Epithelial cell of proximal tubule (primary cell): ENCODE measurements around the gene WNK1. TPM values are rescaled to one million over a fixed set of nuclear protein-coding genes. Genes with fewer than 3 reads are reported as not detected.
A peak's percentile ranks its signal among the peaks of the same experiment; 100 is the strongest.
"Not testable (repeated sequence)": the region's sequence is repeated elsewhere in the genome, so short reads cannot be mapped to it uniquely, and the experiment has no call there.

Source experiments
- DNase-seq: peaks from one replicate; pipeline ENCODE4 v3.0.0-alpha.2; 2011; ENCODE audit warnings: low read depth
- H3K4me3 ChIP-seq: 2 replicates; pipeline ENCODE4 v1.5.1; 2011; ENCODE audit warnings: low read depth, mild to moderate bottlenecking, low read length
- CTCF ChIP-seq: conservative IDR thresholded peaks from 2 replicates; pipeline ENCODE4 v1.5.1; 2012; ENCODE audit warnings: low read depth, mild to moderate bottlenecking, low read length
- total RNA-seq: library from RNA; depleted of rRNA; stranded (reverse); fragments of >200 nt; gene quantifications from 2 replicates; pipeline ENCODE4 v1.2.3, GENCODE V29; 2015

Gene WNK1
- total RNA-seq, 1 donor from 2014 or later = 53.4 TPM

- no peak overlapping the region for H3K4me3 ChIP-seq
- no peak for TF ChIP-seq CTCF
- DNase-seq = no peak
Measured at GRCh38 chr12:772056-772697, 19.8 kb downstream of the WNK1 start.

GRCh38 chr12:774051-774614, 21.8 kb downstream of the WNK1 start:
- no peak for DNase-seq
- TF ChIP-seq CTCF = no peak
- no peak overlapping the region for H3K4me3 ChIP-seq

- not testable (repeated sequence) for DNase-seq
Measured at GRCh38 chr12:775973-776771, 23.8 kb downstream of the WNK1 start.

GRCh38 chr12:776772-777373, 24.5 kb downstream of the WNK1 start:
- not testable (repeated sequence) for DNase-seq, H3K4me3 ChIP-seq

More at GRCh38 chr12:775973-776771, 23.8 kb downstream of the WNK1 start:
- not testable (repeated sequence) for H3K4me3 ChIP-seq

- no peak for TF ChIP-seq CTCF
- DNase-seq = no peak
- H3K4me3 ChIP-seq = no peak overlapping the region
Measured at GRCh38 chr12:777550-778047, 25.2 kb downstream of the WNK1 start.

GRCh38 chr12:778615-779014, 26.2 kb downstream of the WNK1 start:
- DNase-seq = no peak
- peak overlapping the region; percentile 44 for H3K4me3 ChIP-seq
- TF ChIP-seq CTCF = no peak

- peak overlapping the region; percentile 44 for H3K4me3 ChIP-seq
- peak; percentile 78 for DNase-seq
- no peak for TF ChIP-seq CTCF
Measured at GRCh38 chr12:779745-780734, 27.7 kb downstream of the WNK1 start.
